LNCaP clone FGC (cell line): Measurements from ENCODE around the gene SPNS3.

Source experiments
- DNase-seq: peaks from one replicate; pipeline ENCODE4 v3.0.0-alpha.2; 2011; ENCODE audit warnings: low read depth
- H3K4me3 ChIP-seq: 2 replicates; pipeline ENCODE4 v1.5.1; 2011; ENCODE audit warnings: mild to moderate bottlenecking, low read depth, low read length, control low read depth
- CTCF ChIP-seq: IDR thresholded peaks from 2 replicates; pipeline ENCODE4 v1.5.1; 2012; ENCODE audit warnings: mild to moderate bottlenecking; ENCODE audit not compliant: control insufficient read depth, insufficient read depth; ENCODE audit errors: extremely low read depth

The SPNS3 gene

DNA sequence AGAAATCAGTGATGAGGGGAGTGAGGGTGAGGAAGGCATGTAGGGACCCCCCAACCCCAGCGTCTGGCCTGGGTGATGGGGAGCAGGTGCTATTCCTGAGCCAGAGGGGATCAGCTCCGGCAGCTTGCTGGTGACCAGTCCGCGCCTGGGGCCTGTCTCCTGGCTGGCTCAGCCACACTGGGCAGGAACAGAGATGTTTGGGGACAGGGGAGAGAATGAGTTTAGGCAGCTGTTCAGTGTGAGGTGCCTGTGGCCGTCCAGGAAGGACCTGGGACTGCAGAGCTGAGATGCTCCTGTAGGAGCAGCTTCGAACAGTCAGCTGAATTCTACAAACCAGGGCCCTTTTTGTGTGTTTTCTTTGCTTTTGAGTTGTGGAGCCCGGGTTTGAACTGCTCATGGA, 41.7 kb downstream of the SPNS3 start:
- TF ChIP-seq CTCF = no peak
- no peak for DNase-seq
- no peak overlapping the region for H3K4me3 ChIP-seq

DNA sequence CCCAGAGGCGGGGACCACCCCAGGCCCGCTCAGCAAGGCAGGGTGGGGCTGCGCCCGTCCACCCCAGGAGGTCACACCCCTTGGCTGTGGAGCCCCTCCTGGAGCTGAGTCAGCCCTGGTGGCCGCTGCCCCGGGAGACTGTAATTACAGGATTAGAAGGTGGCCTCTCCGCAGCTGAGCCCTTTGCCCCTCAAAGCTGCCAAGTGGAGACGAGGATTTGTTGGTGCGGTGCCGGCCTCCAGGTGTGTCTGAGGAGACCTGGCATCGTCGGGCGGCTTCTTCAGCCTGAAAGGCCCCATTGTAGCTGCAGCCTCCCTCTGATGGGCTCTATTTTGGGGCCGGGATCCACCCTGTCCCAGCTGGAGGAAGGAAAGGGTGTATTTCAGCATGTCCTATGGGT, 42.3 kb downstream of the SPNS3 start:
- DNase-seq = no peak
- TF ChIP-seq CTCF = no peak
- H3K4me3 ChIP-seq = no peak overlapping the region

GRCh38 chr17:4476511-4477070, 42.9 kb downstream of the SPNS3 start:
- no peak for TF ChIP-seq CTCF
- DNase-seq = no peak
- no peak overlapping the region for H3K4me3 ChIP-seq

DNA sequence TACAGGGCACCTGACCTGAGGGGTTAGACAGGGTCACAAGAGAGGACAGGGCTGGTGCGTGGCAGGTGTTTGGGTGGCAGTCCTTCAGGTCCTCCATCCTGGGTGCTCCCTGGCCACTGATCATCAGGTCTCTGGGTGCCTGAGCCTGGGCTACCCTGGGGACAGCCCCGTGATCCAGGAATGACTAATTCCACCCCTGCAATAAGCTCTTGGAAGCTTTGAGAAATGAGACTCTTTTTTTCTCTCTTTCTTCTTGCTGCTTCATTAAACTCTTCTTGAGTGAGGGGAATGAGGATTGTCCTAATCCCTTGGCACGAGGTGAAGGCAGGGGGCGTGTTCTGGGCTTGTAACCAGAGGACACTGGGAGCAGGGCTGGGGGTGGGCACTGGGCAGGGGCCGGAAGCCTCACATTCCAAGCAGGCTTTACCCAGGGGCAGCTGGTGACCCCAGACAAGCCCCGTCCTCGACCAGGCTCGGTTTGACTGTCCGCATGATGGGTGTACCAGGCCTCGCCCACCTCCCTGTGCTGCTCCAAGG, 43.6 kb downstream of the SPNS3 start:
- no peak overlapping the region for H3K4me3 ChIP-seq
- no peak for DNase-seq
- no peak for TF ChIP-seq CTCF

- TF ChIP-seq CTCF = no peak
- no peak overlapping the region for H3K4me3 ChIP-seq
Observed at GRCh38 chr17:4478318-4478830, 44.6 kb downstream of the SPNS3 start.

GRCh38 chr17:4479340-4479981, 45.7 kb downstream of the SPNS3 start:
- DNase-seq = no peak
- no peak overlapping the region for H3K4me3 ChIP-seq
- TF ChIP-seq CTCF = no peak

More at GRCh38 chr17:4478318-4478830, 44.6 kb downstream of the SPNS3 start:
- no peak for DNase-seq
